Measurements from ENCODE around the gene MRPL27.

Gene MRPL27

GRCh38 chr17:50386510-50386909, 13.5 kb upstream of the MRPL27 start:
- H3K4me2 ChIP-seq (ENCODE audit: low read length): no peak overlapping the region
- H3K36me3 ChIP-seq (replicated peaks; ENCODE audit: low read depth, low read length): peaks cover 83% of the 10 kb centered on the region
- H2AFZ ChIP-seq (ENCODE audit: low read depth, low read length): no peak overlapping the region
- H3K9ac ChIP-seq (ENCODE audit: low read length): no peak overlapping the region
- H4K20me1 ChIP-seq (ENCODE audit: insufficient read depth, low read length): no peaks in the 10 kb centered on the region
- no peak overlapping the region for H3K27ac ChIP-seq (ENCODE audit: low read length)
- no peak overlapping the region for H3K4me3 ChIP-seq (ENCODE audit: low read length)
- peaks cover 9% of the 10 kb centered on the region; the same call in 1 of the 2 replicates for H3K79me2 ChIP-seq (ENCODE audit: low read length)
- H3K27me3 ChIP-seq (ENCODE audit: low read depth, low read length): no peaks in the 10 kb centered on the region
- peaks cover 7% of the 10 kb centered on the region for H3K4me1 ChIP-seq (ENCODE audit: low read length)
- TF ChIP-seq EZH2phosphoT487 (IDR thresholded peaks at IDR 0.05; ENCODE audit: low read depth): no peak
- TF ChIP-seq, protein P1, sequence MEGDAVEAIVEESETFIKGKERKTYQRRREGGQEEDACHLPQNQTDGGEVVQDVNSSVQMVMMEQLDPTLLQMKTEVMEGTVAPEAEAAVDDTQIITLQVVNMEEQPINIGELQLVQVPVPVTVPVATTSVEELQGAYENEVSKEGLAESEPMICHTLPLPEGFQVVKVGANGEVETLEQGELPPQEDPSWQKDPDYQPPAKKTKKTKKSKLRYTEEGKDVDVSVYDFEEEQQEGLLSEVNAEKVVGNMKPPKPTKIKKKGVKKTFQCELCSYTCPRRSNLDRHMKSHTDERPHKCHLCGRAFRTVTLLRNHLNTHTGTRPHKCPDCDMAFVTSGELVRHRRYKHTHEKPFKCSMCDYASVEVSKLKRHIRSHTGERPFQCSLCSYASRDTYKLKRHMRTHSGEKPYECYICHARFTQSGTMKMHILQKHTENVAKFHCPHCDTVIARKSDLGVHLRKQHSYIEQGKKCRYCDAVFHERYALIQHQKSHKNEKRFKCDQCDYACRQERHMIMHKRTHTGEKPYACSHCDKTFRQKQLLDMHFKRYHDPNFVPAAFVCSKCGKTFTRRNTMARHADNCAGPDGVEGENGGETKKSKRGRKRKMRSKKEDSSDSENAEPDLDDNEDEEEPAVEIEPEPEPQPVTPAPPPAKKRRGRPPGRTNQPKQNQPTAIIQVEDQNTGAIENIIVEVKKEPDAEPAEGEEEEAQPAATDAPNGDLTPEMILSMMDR (IDR thresholded peaks at IDR 0.05; ENCODE audit: low read depth, low read length): no peak
- no peaks in the 10 kb centered on the region for H3K9me3 ChIP-seq (ENCODE audit: insufficient read depth, low read length)

DNA sequence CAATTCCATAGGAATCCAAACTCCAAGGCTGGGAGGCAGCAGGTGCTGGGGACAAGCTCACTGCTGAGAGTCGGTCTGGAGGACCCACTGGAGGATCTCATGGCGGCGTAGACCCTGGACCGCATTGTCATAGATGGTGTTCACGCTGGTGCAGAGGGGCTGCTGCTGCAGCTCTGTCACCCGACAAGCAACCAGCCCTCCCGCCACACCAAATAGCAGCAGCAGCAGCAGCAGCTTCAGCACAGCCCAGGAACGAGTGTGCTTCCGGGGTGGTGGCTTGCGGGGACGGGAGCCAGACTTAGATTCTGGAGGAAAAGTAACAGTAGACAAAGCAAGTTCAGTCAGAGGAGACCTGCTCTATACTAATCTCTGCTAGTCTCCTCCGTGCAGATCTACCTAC, 9.9 kb upstream of the MRPL27 start:
- H3K79me2 ChIP-seq (ENCODE audit: low read length): no peaks in the 10 kb centered on the region
- H3K4me2 ChIP-seq (ENCODE audit: low read length): no peak overlapping the region
- H2AFZ ChIP-seq (ENCODE audit: low read depth, low read length): no peak overlapping the region
- H4K20me1 ChIP-seq (ENCODE audit: insufficient read depth, low read length): no peaks in the 10 kb centered on the region
- H3K4me3 ChIP-seq (ENCODE audit: low read length): no peak overlapping the region
- H3K4me1 ChIP-seq (ENCODE audit: low read length): no peaks in the 10 kb centered on the region
- H3K27me3 ChIP-seq (ENCODE audit: low read depth, low read length): no peaks in the 10 kb centered on the region
- no peak overlapping the region for H3K27ac ChIP-seq (ENCODE audit: low read length)
- no peak overlapping the region for H3K9ac ChIP-seq (ENCODE audit: low read length)
- no peaks in the 10 kb centered on the region for H3K9me3 ChIP-seq (ENCODE audit: insufficient read depth, low read length)
- TF ChIP-seq EZH2phosphoT487 (IDR thresholded peaks at IDR 0.05; ENCODE audit: low read depth): no peak
- TF ChIP-seq, protein P1 (IDR thresholded peaks at IDR 0.05; ENCODE audit: low read depth, low read length): no peak
- H3K36me3 ChIP-seq (replicated peaks; ENCODE audit: low read depth, low read length): peaks cover 86% of the 10 kb centered on the region

- Histone ChIP-seq H3K27ac (ENCODE audit: low read length) (no peak overlapping the region), H3K9me3 (ENCODE audit: insufficient read depth, low read length) (no peaks in the 10 kb centered on the region), H2AFZ (ENCODE audit: low read depth, low read length) (no peak overlapping the region), H3K79me2 (ENCODE audit: low read length) (no peaks in the 10 kb centered on the region), H3K4me1 (ENCODE audit: low read length) (no peaks in the 10 kb centered on the region), H4K20me1 (ENCODE audit: insufficient read depth, low read length) (no peaks in the 10 kb centered on the region), H3K4me3 (ENCODE audit: low read length) (no peak overlapping the region), H3K9ac (ENCODE audit: low read length) (no peak overlapping the region), H3K36me3 (replicated peaks; ENCODE audit: low read depth, low read length) (peaks cover 76% of the 10 kb centered on the region), H3K27me3 (ENCODE audit: low read depth, low read length) (no peaks in the 10 kb centered on the region), H3K4me2 (ENCODE audit: low read length) (no peak overlapping the region)
- TF ChIP-seq EZH2phosphoT487 (IDR thresholded peaks at IDR 0.05; ENCODE audit: low read depth): no peak
- TF ChIP-seq, protein P1 (IDR thresholded peaks at IDR 0.05; ENCODE audit: low read depth, low read length): no peak
Measured at GRCh38 chr17:50381920-50382319, 8.9 kb upstream of the MRPL27 start.

GRCh38 chr17:50381260-50381815, 8.4 kb upstream of the MRPL27 start:
- H3K79me2 ChIP-seq (ENCODE audit: low read length): no peaks in the 10 kb centered on the region
- peaks cover 70% of the 10 kb centered on the region for H3K36me3 ChIP-seq (replicated peaks; ENCODE audit: low read depth, low read length)
- no peak overlapping the region for H3K4me2 ChIP-seq (ENCODE audit: low read length)

More at GRCh38 chr17:50381260-50381815, 8.4 kb upstream of the MRPL27 start:
- Histone ChIP-seq H3K27me3 (ENCODE audit: low read depth, low read length) (no peaks in the 10 kb centered on the region), H3K4me3 (ENCODE audit: low read length) (no peak overlapping the region), H3K9me3 (ENCODE audit: insufficient read depth, low read length) (no peaks in the 10 kb centered on the region), H2AFZ (ENCODE audit: low read depth, low read length) (no peak overlapping the region), H4K20me1 (ENCODE audit: insufficient read depth, low read length) (no peaks in the 10 kb centered on the region), H3K27ac (ENCODE audit: low read length) (no peak overlapping the region), H3K4me1 (ENCODE audit: low read length) (no peaks in the 10 kb centered on the region), H3K9ac (ENCODE audit: low read length) (no peak overlapping the region)
- TF ChIP-seq EZH2phosphoT487 (IDR thresholded peaks at IDR 0.05; ENCODE audit: low read depth): no peak
- TF ChIP-seq, protein P1 (IDR thresholded peaks at IDR 0.05; ENCODE audit: low read depth, low read length): no peak
